ENCODE measurements around the gene INSR.

Gene INSR

GRCh38 chr19:7263066-7263465 is 31.1 kb downstream of the INSR start:
- no peak for TF ChIP-seq EZH2phosphoT487 (IDR thresholded peaks at IDR 0.05; ENCODE audit: low read depth)
- 0 out of 2 replicates have a peak, but pooled peaks cover 5% of the 10 kb centered on the region for H3K27me3 ChIP-seq (ENCODE audit: low read depth, low read length)
- H2AFZ ChIP-seq (ENCODE audit: low read depth, low read length) = no peak overlapping the region
- H3K4me3 ChIP-seq (ENCODE audit: low read length) = no peak overlapping the region
- no peak overlapping the region for H3K4me2 ChIP-seq (ENCODE audit: low read length)
- no peaks in the 10 kb centered on the region for H3K79me2 ChIP-seq (ENCODE audit: low read length)
- H3K4me1 ChIP-seq (ENCODE audit: low read length) = no peaks in the 10 kb centered on the region
- H3K36me3 ChIP-seq (replicated peaks; ENCODE audit: low read depth, low read length) = no peaks in the 10 kb centered on the region
- H4K20me1 ChIP-seq (ENCODE audit: insufficient read depth, low read length) = no peaks in the 10 kb centered on the region
- H3K9me3 ChIP-seq (ENCODE audit: insufficient read depth, low read length) = no peaks in the 10 kb centered on the region
- no peak overlapping the region for H3K27ac ChIP-seq (ENCODE audit: low read length)
- H3K9ac ChIP-seq (ENCODE audit: low read length) = no peak overlapping the region

- Histone ChIP-seq H3K27ac (ENCODE audit: low read length) (no peak overlapping the region), H4K20me1 (ENCODE audit: insufficient read depth, low read length) (no peaks in the 10 kb centered on the region), H3K4me2 (ENCODE audit: low read length) (no peak overlapping the region), H3K4me1 (ENCODE audit: low read length) (no peaks in the 10 kb centered on the region), H3K36me3 (replicated peaks; ENCODE audit: low read depth, low read length) (no peaks in the 10 kb centered on the region), H3K9ac (ENCODE audit: low read length) (no peak overlapping the region), H3K79me2 (ENCODE audit: low read length) (no peaks in the 10 kb centered on the region), H3K9me3 (ENCODE audit: insufficient read depth, low read length) (no peaks in the 10 kb centered on the region), H3K27me3 (ENCODE audit: low read depth, low read length) (0 out of 2 replicates have a peak, but pooled peaks cover 5% of the 10 kb centered on the region), H3K4me3 (ENCODE audit: low read length) (no peak overlapping the region), H2AFZ (ENCODE audit: low read depth, low read length) (no peak overlapping the region)
- no peak for TF ChIP-seq CTCF (IDR thresholded peaks at IDR 0.05; ENCODE audit: low read depth, low read length)
Measured at GRCh38 chr19:7262470-7262869, 31.7 kb downstream of the INSR start.

DNA sequence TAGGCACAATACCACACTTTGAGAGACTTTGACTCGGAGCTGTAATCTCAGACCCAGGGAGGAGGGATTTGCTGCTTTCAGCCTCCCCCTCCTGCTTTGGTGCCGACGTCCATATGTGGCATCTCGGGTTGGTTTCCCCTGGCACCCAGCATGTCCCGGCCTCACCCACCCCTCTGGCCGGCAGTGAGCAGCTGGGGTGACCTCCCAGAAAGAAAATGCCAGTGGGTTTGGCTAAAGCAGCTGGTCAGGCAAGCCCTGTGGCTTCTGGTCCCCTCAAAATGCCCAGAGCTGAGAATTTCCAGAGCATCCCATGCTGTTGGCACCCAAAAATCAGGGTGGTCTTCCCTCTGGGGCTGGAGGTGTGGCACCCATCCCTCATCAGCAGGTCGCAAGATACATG is 34.1 kb downstream of the INSR start:
- Histone ChIP-seq H4K20me1 (ENCODE audit: insufficient read depth, low read length) (no peaks in the 10 kb centered on the region), H2AFZ (ENCODE audit: low read depth, low read length) (no peak overlapping the region), H3K4me1 (ENCODE audit: low read length) (no peaks in the 10 kb centered on the region), H3K9ac (ENCODE audit: low read length) (no peak overlapping the region), H3K4me2 (ENCODE audit: low read length) (no peak overlapping the region), H3K36me3 (replicated peaks; ENCODE audit: low read depth, low read length) (no peaks in the 10 kb centered on the region), H3K9me3 (ENCODE audit: insufficient read depth, low read length) (no peaks in the 10 kb centered on the region), H3K79me2 (ENCODE audit: low read length) (no peaks in the 10 kb centered on the region), H3K27me3 (ENCODE audit: low read depth, low read length) (0 out of 2 replicates have a peak, but pooled peaks cover 5% of the 10 kb centered on the region), H3K4me3 (ENCODE audit: low read length) (no peak overlapping the region), H3K27ac (ENCODE audit: low read length) (no peak overlapping the region)
- TF ChIP-seq EZH2phosphoT487 (IDR thresholded peaks at IDR 0.05; ENCODE audit: low read depth) (no peak), CTCF (IDR thresholded peaks at IDR 0.05; ENCODE audit: low read depth, low read length) (no peak)

GRCh38 chr19:7258840-7259395 is 35.3 kb downstream of the INSR start:
- TF ChIP-seq EZH2phosphoT487 (IDR thresholded peaks at IDR 0.05; ENCODE audit: low read depth) = no peak
- no peak overlapping the region for H3K27ac ChIP-seq (ENCODE audit: low read length)

GRCh38 chr19:7258041-7258839 is 36.0 kb downstream of the INSR start:
- Histone ChIP-seq H3K27ac (ENCODE audit: low read length) (no peak overlapping the region), H3K9ac (ENCODE audit: low read length) (no peak overlapping the region), H3K79me2 (ENCODE audit: low read length) (no peaks in the 10 kb centered on the region), H3K4me3 (ENCODE audit: low read length) (no peak overlapping the region), H3K9me3 (ENCODE audit: insufficient read depth, low read length) (no peaks in the 10 kb centered on the region), H4K20me1 (ENCODE audit: insufficient read depth, low read length) (no peaks in the 10 kb centered on the region), H3K4me1 (ENCODE audit: low read length) (no peaks in the 10 kb centered on the region), H3K36me3 (replicated peaks; ENCODE audit: low read depth, low read length) (no peaks in the 10 kb centered on the region), H2AFZ (ENCODE audit: low read depth, low read length) (no peak overlapping the region), H3K4me2 (ENCODE audit: low read length) (no peak overlapping the region), H3K27me3 (ENCODE audit: low read depth, low read length) (0 out of 2 replicates have a peak, but pooled peaks cover 5% of the 10 kb centered on the region)
- no peak for TF ChIP-seq CTCF (IDR thresholded peaks at IDR 0.05; ENCODE audit: low read depth, low read length)
- no peak for TF ChIP-seq EZH2phosphoT487 (IDR thresholded peaks at IDR 0.05; ENCODE audit: low read depth)

More at GRCh38 chr19:7258840-7259395, 35.3 kb downstream of the INSR start:
- H2AFZ ChIP-seq (ENCODE audit: low read depth, low read length) = no peak overlapping the region
- no peak overlapping the region for H3K9ac ChIP-seq (ENCODE audit: low read length)
- no peaks in the 10 kb centered on the region for H3K4me1 ChIP-seq (ENCODE audit: low read length)
- no peaks in the 10 kb centered on the region for H3K9me3 ChIP-seq (ENCODE audit: insufficient read depth, low read length)
- no peaks in the 10 kb centered on the region for H4K20me1 ChIP-seq (ENCODE audit: insufficient read depth, low read length)
- H3K36me3 ChIP-seq (replicated peaks; ENCODE audit: low read depth, low read length) = no peaks in the 10 kb centered on the region
- H3K27me3 ChIP-seq (ENCODE audit: low read depth, low read length) = 0 out of 2 replicates have a peak, but pooled peaks cover 5% of the 10 kb centered on the region
- H3K4me2 ChIP-seq (ENCODE audit: low read length) = no peak overlapping the region
- H3K4me3 ChIP-seq (ENCODE audit: low read length) = no peak overlapping the region
- H3K79me2 ChIP-seq (ENCODE audit: low read length) = no peaks in the 10 kb centered on the region
